ENCODE data around the gene DENND1C.
A peak's percentile ranks its signal among the peaks of the same experiment; 100 is the strongest.
"Not testable (repeated sequence)": the region's sequence is repeated elsewhere in the genome, so short reads cannot be mapped to it uniquely, and the experiment has no call there.

Gene DENND1C

GRCh38 chr19:6481541-6482342 is at the start of gene DENND1C:
Gene DENND1C (minus strand): TSS chr19:6481787. CDS start chr19:6481695, 92 bp downstream.
- no peak for DNase-seq

GRCh38 chr19:6530386-6531162 is 49.0 kb upstream of the DENND1C start, which contains the start of gene TNFSF9:
Gene TNFSF9 (plus strand): TSS chr19:6531026. CDS start chr19:6531037, 11 bp downstream.
- DNase-seq, result peak; percentile 33 to 77

GRCh38 chr19:6529937-6530385 is 48.4 kb upstream of the DENND1C start:
- no peak for DNase-seq

GRCh38 chr19:6529351-6529750 is 47.8 kb upstream of the DENND1C start:
- no peak for DNase-seq

GRCh38 chr19:6528544-6529121 is 47.0 kb upstream of the DENND1C start:
- peak in 1 of 2 experiments; percentile 8 for DNase-seq

GRCh38 chr19:6527893-6528543 is 46.4 kb upstream of the DENND1C start:
- DNase-seq, result no peak

GRCh38 chr19:6524311-6524710 is 42.7 kb upstream of the DENND1C start:
- no peak for DNase-seq

- DNase-seq, result no peak
These were observed 41.1 kb upstream of the DENND1C start for GRCh38 chr19:6522712-6523111.

GRCh38 chr19:6521718-6522646 is 40.4 kb upstream of the DENND1C start:
- DNase-seq, result no peak

- no peak for DNase-seq
These were observed 37.7 kb upstream of the DENND1C start for GRCh38 chr19:6519289-6519688.

GRCh38 chr19:6518145-6518911 is 36.7 kb upstream of the DENND1C start:
- no peak for DNase-seq

GRCh38 chr19:6516659-6517291 is 35.2 kb upstream of the DENND1C start:
- peak in 1 of 2 experiments; percentile 74 for DNase-seq

- DNase-seq, result peak; percentile 49 to 88
These were observed 34.6 kb upstream of the DENND1C start for GRCh38 chr19:6516018-6516658.

- no peak for DNase-seq
These were observed 33.4 kb upstream of the DENND1C start for GRCh38 chr19:6514926-6515544.

GRCh38 chr19:6514089-6514488 is 32.5 kb upstream of the DENND1C start:
- DNase-seq, result no peak

GRCh38 chr19:6510618-6511017 is 29.0 kb upstream of the DENND1C start:
- DNase-seq, result no peak

GRCh38 chr19:6509118-6509971 is 27.8 kb upstream of the DENND1C start:
- DNase-seq, result peak in 1 of 2 experiments; percentile 62

- not testable (repeated sequence) for DNase-seq
These were observed 26.6 kb upstream of the DENND1C start for GRCh38 chr19:6508028-6508771.
